NCI-H446 (cell line): ENCODE data around the gene SS18.
"Not testable (repeated sequence)": the region's sequence is repeated elsewhere in the genome, so short reads cannot be mapped to it uniquely, and the experiment has no call there.

Experiments used
- DNase-seq, 2 experiments: peaks; one replicate each; lab custom pipeline; 2025; lab: John Stamatoyannopoulos, UW

Gene SS18

GRCh38 chr18:26090130-26091046, at the start of gene SS18:
Gene SS18 (minus strand): TSS chr18:26090613. CDS start chr18:26090569, 44 bp downstream.
- peak; percentile 79 to 92 for DNase-seq

DNA sequence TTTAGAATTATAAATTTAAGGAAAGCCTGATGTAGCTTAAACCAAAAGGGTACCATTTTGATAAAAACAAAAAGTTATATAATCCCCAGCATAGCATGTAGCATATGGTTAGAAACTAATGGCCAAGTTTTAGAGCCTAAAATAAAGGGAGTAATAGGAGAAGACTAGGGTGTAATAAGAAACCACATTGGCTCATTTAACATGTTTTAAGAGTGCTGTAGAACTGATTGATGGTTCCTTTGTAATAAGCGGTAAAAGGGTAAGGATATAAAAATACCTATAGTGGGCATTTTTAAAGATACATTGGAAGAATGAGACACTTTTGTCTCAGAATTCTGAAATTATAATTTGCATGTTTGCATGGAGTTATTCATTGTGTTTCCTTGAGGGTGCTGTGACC, 45.1 kb upstream of the SS18 start:
- no peak for DNase-seq

- DNase-seq: no peak
Measured at GRCh38 chr18:26134107-26134506, 43.7 kb upstream of the SS18 start.

DNA sequence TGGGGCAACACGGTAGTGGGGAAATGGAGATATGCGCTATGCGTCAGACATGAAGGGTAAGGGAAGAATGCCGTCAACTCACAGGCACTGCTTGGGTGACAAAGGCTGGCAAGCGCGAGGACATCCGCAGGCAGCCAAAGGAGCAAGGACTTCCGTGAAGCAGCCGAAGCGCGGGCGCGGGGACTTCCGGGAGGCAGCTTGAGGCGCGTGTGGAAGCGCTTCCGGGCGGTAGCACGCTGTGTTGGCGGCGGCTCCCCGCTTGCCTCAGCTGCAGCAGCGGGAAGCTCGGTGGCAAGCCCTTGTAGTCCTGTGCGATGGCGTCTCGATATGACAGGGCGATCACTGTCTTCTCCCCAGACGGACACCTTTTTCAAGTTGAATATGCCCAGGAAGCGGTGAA, 43.2 kb upstream of the SS18 start, which contains the start of gene PSMA8:
Gene PSMA8, plus strand, starts transcription at position 218 of the 400 bp plus-strand sequence. Its CDS starts 97 bp downstream, at position 315.
- DNase-seq: no peak

DNA sequence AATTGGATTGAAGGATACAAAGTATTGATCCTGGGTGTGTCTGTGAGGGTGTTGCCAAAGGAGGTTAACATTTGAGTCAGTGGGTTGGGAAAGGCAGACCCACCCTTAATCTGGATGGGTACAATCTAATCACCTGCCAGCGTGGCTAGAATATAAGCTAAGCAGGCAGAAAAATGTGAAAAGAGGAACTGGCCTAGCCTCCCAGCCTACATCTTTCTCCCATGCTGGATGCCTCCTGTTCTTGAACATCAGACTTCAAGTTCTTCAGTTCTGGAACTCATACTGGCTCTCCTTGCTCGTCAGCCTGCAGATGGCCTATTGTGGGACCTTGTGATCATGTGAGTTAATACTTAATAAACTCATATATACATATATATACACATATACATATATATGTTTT, 37.8 kb upstream of the SS18 start:
- DNase-seq: not testable (repeated sequence)

GRCh38 chr18:26127786-26128185, 37.4 kb upstream of the SS18 start:
- no peak for DNase-seq

- not testable (repeated sequence) for DNase-seq
Measured at GRCh38 chr18:26121994-26122393, 31.6 kb upstream of the SS18 start.

GRCh38 chr18:26121476-26121875, 31.1 kb upstream of the SS18 start:
- no peak for DNase-seq

DNA sequence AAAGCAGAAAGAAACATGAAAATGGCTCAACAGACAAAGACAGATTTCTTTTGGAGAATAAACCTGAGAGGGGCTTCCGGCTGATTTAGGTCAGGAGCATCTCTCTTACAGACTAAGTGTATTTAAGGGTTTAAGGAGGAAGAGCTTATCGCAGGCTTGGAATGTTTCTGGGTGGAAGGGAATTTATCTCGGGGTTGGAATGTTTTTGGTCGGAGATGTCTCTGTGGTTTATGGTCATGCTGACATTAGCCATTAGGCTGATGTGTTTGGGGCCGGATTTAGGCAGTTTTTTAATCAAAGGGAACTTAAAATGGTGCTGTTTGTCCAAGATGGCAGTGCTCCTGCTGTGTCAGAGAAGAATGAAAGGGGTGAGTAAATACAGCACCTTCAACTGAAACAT, 28.8 kb upstream of the SS18 start:
- DNase-seq: no peak

GRCh38 chr18:26104035-26104434, 13.6 kb upstream of the SS18 start:
- DNase-seq: no peak

- DNase-seq: no peak
Measured at GRCh38 chr18:26103579-26103978, 13.2 kb upstream of the SS18 start.

GRCh38 chr18:26097563-26097962, 7.2 kb upstream of the SS18 start:
- no peak for DNase-seq

DNA sequence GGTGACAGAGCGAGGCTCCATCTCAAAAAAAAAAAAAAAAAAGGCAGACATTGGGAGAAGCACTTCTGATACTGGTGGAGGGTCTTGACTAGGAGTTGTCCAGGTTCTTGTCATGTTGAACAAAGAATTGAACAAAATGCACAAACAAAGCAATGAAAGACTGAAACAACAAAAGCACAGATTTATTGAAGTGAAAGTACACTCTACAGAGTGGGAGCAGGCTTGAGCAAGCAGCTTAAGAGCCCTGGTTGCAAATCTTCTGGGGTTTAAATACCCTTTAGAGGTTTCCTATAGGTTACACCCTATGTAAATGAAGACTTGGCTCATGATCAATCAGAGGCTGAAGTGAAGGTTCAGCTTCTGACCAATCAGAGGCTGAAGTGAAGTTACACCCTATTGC, 6.4 kb upstream of the SS18 start:
- no peak for DNase-seq

- peak in 1 of 2 experiments; percentile 64 for DNase-seq
Measured at GRCh38 chr18:26091047-26091630, 726 bp upstream of the SS18 start.

DNA sequence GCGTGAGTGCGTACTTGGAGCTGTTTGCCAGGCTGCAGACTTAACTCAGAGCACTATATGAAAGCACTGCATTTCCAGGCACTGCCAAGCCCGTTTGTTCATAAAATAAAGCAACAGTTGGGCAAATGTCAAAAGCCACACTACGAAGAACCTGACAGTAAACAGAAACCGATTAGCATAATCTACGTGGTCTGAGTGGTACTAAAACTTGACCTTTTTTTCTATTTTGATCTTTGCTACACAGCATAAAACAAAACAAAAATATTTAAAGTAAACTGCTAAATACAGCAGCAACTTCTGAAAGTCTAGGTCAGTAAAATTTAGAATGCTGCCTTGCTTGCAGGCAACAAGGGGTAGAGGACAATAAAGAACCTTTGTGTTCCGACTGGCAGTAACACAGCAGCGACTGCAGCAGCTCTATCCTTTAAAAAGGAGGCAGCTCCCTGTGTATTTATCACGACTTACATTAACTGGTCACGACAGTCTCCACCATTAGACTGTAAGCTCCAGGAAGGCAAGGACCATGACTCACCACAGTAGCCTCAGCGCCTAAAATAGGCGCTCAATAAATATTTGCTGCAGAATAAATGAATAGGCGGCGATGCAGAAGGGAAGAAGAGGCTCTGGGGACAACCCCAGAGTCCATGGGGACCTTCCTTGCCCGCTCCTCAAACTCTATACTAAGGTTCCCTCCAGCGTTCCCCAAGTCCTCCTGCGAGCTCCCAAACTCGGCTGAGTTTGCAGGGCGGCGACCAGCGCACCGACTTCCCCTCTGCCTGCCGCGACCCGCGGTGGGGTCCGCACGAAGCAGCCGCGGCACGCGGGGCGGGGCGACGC, 902 bp downstream of the SS18 start:
- peak in 1 of 2 experiments; percentile 7 for DNase-seq

GRCh38 chr18:26088487-26088886, 1.9 kb downstream of the SS18 start:
- DNase-seq: no peak

DNA sequence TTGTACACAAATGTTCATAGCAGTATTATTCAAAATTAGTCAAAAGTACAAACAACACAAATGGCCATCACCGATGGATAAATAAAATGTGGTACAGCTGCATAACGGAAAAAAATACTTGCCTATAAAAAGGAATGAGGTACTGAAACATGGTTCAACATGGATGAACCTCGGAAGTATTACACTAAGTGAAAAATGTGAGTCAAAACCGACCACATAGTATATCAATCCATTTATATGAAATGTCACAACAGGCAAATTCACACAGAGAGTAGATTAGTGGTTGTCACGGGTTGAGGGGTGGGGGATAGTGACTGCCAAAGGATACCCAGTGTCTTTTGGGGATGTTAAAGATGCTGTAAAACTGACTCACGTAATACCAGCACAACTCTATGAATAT, 3.5 kb downstream of the SS18 start:
- DNase-seq: no peak

DNA sequence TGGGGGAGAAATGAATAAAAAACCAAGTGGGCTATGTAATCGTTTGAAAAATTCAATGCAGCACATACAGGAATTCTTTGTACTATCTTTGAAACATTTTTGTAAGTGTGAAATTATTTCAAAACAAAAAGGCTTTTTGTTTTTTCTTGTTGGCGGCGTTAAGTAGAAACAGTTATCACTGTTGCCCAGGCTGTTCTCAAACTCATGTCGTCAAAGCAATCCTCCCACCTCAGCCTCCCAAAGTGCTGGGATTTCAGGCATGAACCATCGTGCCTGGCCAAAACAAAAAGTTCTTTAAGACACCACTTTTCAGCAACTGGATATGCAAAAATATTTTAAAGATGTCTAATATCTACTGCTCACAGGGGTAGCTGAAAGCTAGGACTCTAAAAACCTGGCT, 5.4 kb downstream of the SS18 start:
- no peak for DNase-seq

DNA sequence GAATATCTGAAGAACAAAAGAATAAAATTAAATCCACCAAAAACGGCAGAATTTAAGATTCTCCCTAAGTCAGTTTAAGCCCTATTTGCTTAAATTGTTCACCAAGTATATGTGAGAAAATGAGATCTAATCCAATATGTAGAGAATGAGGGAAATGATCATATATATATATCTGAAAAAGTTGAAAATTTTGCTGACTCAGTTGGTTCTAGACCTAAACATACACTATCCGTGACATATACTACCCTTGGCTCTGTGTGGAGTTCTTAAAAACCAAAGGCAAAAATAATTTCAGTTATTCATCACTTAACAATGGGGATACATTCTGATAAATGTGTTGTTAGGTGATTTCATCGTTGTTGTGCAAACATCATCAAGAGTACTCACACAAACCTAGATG, 7.3 kb downstream of the SS18 start:
- no peak for DNase-seq

- no peak for DNase-seq
Measured at GRCh38 chr18:26082475-26082874, 7.9 kb downstream of the SS18 start.

- no peak for DNase-seq
Measured at GRCh38 chr18:26074246-26074645, 16.2 kb downstream of the SS18 start.

DNA sequence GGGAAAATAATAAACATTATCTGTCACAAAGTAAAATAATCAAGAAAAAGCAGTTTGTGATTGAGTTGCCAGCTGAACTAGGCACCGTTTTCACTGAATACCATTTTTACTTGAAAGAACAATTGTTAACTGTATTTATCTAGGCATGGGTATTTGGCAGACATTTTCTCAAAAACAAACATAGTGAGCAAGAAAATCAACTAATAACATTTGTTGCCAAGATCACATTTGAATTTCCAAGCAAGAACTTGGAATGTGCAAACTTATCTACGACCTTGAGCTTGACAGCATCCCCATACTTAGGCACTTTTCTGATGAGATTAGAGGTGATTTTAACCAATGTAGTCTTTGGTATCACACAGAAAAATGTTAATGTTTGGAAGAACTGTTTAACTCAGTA, 16.7 kb downstream of the SS18 start:
- DNase-seq: no peak
